Activated gamma-delta T cell treated with Interleukin-2 at 50 U/mL for 16 hours (primary cell): ENCODE data around the gene AFG1L.
"Not testable (repeated sequence)": the region's sequence is repeated elsewhere in the genome, so short reads cannot be mapped to it uniquely, and the experiment has no call there.

ENCODE experiments used
- DNase-seq: peaks from one replicate; pipeline ENCODE4 v3.0.0-alpha.2; 2020

The AFG1L gene

GRCh38 chr6:108528878-108529277, 234.0 kb downstream of the AFG1L start:
- DNase-seq: no peak

- DNase-seq: no peak
These were observed 236.5 kb downstream of the AFG1L start for GRCh38 chr6:108531332-108531731.

- no peak for DNase-seq
These were observed 240.4 kb downstream of the AFG1L start for GRCh38 chr6:108535114-108535742.

- DNase-seq: not testable (repeated sequence)
These were observed 241.2 kb downstream of the AFG1L start for GRCh38 chr6:108535920-108536535.

- DNase-seq: peak; percentile 66
These were observed 247.2 kb downstream of the AFG1L start for GRCh38 chr6:108541843-108542759.

- DNase-seq: no peak
These were observed 248.5 kb downstream of the AFG1L start for GRCh38 chr6:108543175-108543940.

GRCh38 chr6:108544606-108545005, 249.8 kb downstream of the AFG1L start:
- DNase-seq: no peak

- DNase-seq: no peak
These were observed 251.5 kb downstream of the AFG1L start for GRCh38 chr6:108546079-108547049.

- DNase-seq: no peak
These were observed 254.4 kb downstream of the AFG1L start for GRCh38 chr6:108549241-108549640.

GRCh38 chr6:108549741-108550140, 254.9 kb downstream of the AFG1L start:
- DNase-seq: no peak

GRCh38 chr6:108550256-108550655, 255.4 kb downstream of the AFG1L start:
- DNase-seq: no peak

GRCh38 chr6:108555399-108556052, 260.7 kb downstream of the AFG1L start:
- no peak for DNase-seq

GRCh38 chr6:108556250-108556649, 261.4 kb downstream of the AFG1L start:
- DNase-seq: no peak

- DNase-seq: no peak
These were observed 262.1 kb downstream of the AFG1L start for GRCh38 chr6:108556866-108557493.

- peak; percentile 72 for DNase-seq
These were observed 262.9 kb downstream of the AFG1L start for GRCh38 chr6:108557494-108558371.

- DNase-seq: peak; percentile 96
These were observed 263.7 kb downstream of the AFG1L start for GRCh38 chr6:108558372-108559096.

- DNase-seq: peak; percentile 84
These were observed 264.4 kb downstream of the AFG1L start for GRCh38 chr6:108559097-108559883.

GRCh38 chr6:108559884-108560462, 265.1 kb downstream of the AFG1L start:
- no peak for DNase-seq
